HepG2 (cell line): ENCODE results near the gene FAM117A. TPM values are rescaled to one million over a fixed set of nuclear protein-coding genes. Genes with fewer than 3 reads are reported as not detected.
A peak's percentile ranks its signal among the peaks of the same experiment; 100 is the strongest.

Experiments
- ATF2 ChIP-seq: sonication (generic); formaldehyde crosslinking; IDR thresholded peaks from 2 replicates; pipeline ENCODE4 v1.4.0; 2020; ENCODE audit warnings: missing genetic modification reagents
- CAMTA2 ChIP-seq: sonication (generic); formaldehyde crosslinking; IDR thresholded peaks from 2 replicates; pipeline ENCODE4 v1.4.0; 2020; ENCODE audit warnings: mild to moderate bottlenecking, missing genetic modification reagents, borderline replicate concordance
- EHMT2 ChIP-seq: fragments of 200-600 bp; sonication (generic); IDR thresholded peaks from 2 replicates; pipeline ENCODE4 v1.7.0; 2017; ENCODE audit warnings: antibody characterized with exemption, low read depth, low read length, borderline replicate concordance
- HDAC1 ChIP-seq: sonication (generic); formaldehyde crosslinking; IDR thresholded peaks from 2 replicates; pipeline ENCODE4 v1.5.1; 2020; ENCODE audit warnings: mild to moderate bottlenecking, missing genetic modification reagents
- HIVEP1 ChIP-seq: sonication (generic); formaldehyde crosslinking; IDR thresholded peaks from 2 replicates; pipeline ENCODE4 v1.4.0; 2020; ENCODE audit warnings: mild to moderate bottlenecking, missing genetic modification reagents
- JUND ChIP-seq: sonication (generic); formaldehyde crosslinking; IDR thresholded peaks from 2 replicates; pipeline ENCODE4 v1.8.0; 2022; ENCODE audit warnings: mild to moderate bottlenecking, missing genetic modification reagents
- KDM3A ChIP-seq: IDR thresholded peaks from 2 replicates; pipeline ENCODE4 v1.6.1; 2018; ENCODE audit warnings: low read depth, missing compliant biosample characterization
- KLF13 ChIP-seq: sonication (generic); formaldehyde crosslinking; IDR thresholded peaks from 2 replicates; pipeline ENCODE4 v1.4.0; 2020; ENCODE audit warnings: mild to moderate bottlenecking, missing genetic modification reagents
- MTA3 ChIP-seq: sonication (generic); formaldehyde crosslinking; IDR thresholded peaks from 2 replicates; pipeline ENCODE4 v1.4.0; 2020; ENCODE audit warnings: missing genetic modification reagents
- PCBP1 ChIP-seq: fragments of 200-400 bp; formaldehyde crosslinking; IDR thresholded peaks from 2 replicates; pipeline ENCODE4 v1.6.1; 2017; ENCODE audit warnings: mild to moderate bottlenecking, low read depth, low read length, borderline replicate concordance
- PHF21A ChIP-seq: sonication (generic); formaldehyde crosslinking; IDR thresholded peaks from 2 replicates; pipeline ENCODE4 v1.5.0; 2020; ENCODE audit warnings: mild to moderate bottlenecking, missing genetic modification reagents
- RBM39 ChIP-seq: fragments of 200-400 bp; formaldehyde crosslinking; IDR thresholded peaks from one replicate; pipeline ENCODE4 v1.6.1; 2018; ENCODE audit warnings: antibody characterized with exemption, mild to moderate bottlenecking, low read depth, low read length; ENCODE audit not compliant: poor library complexity, severe bottlenecking
- SNAPC2 ChIP-seq: sonication (generic); formaldehyde crosslinking; IDR thresholded peaks from 2 replicates; pipeline ENCODE4 v1.8.1; 2022; ENCODE audit warnings: mild to moderate bottlenecking, missing genetic modification reagents
- ZBED4 ChIP-seq: sonication (generic); formaldehyde crosslinking; IDR thresholded peaks from 2 replicates; pipeline ENCODE4 v1.4.0; 2020; ENCODE audit warnings: missing genetic modification reagents, borderline replicate concordance
- ZMYM2 ChIP-seq: sonication (generic); formaldehyde crosslinking; IDR thresholded peaks from 2 replicates; pipeline ENCODE4 v1.8.0; 2022; ENCODE audit warnings: mild to moderate bottlenecking, missing genetic modification reagents
- ZNF121 ChIP-seq: sonication (generic); formaldehyde crosslinking; IDR thresholded peaks from 2 replicates; pipeline ENCODE4 v1.5.0; 2020; ENCODE audit warnings: mild to moderate bottlenecking, missing genetic modification reagents
- ZNF280B ChIP-seq: sonication (generic); formaldehyde crosslinking; IDR thresholded peaks from 2 replicates; pipeline ENCODE4 v1.5.0; 2020; ENCODE audit warnings: missing genetic modification reagents, mild to moderate bottlenecking, borderline replicate concordance
- ZNF280D ChIP-seq: sonication (generic); formaldehyde crosslinking; IDR thresholded peaks from 2 replicates; pipeline ENCODE4 v1.5.1; 2020; ENCODE audit warnings: mild to moderate bottlenecking, missing genetic modification reagents
- ZNF629 ChIP-seq: sonication (generic); formaldehyde crosslinking; conservative IDR thresholded peaks from 2 replicates; pipeline ENCODE4 v1.5.0; 2020; ENCODE audit warnings: missing genetic modification reagents
- polyA plus RNA-seq, 8 experiments: library from polyadenylated mRNA; depleted of rRNA in 3 of 8; stranded (reverse) in 7 of 8; unstranded in 1 of 8; fragments of >200 nt; fragmentation: Illumina TruSeq in 4 of 8; extraction: Trizol in 4 of 8; gene quantifications; 2 replicates each; pipeline versions ENCODE4 v1.2.1 to v1.2.3, GENCODE V29; 2011 to 2016; ENCODE audit warnings: low read depth in 4 of 8, missing spikeins in 1 of 8, mixed read lengths in 1 of 8; ENCODE audit not compliant: insufficient read depth in 1 of 8
- total RNA-seq, 5 experiments: library from RNA; depleted of rRNA; stranded (reverse); fragments of >200 nt; fragmentation: Illumina TruSeq; extraction: Trizol; gene quantifications; 2 replicates each; pipeline ENCODE4 v1.2.3, GENCODE V29; 2016; ENCODE audit warnings: low read depth in 1 of 5

FAM117A gene
- total and polyA plus RNA-seq, 2 of the 13 experiments (the other 11 are each of a cell fraction or from before 2014, with no cell fraction given): 12.1 to 19.8 TPM

GRCh38 chr17:49707608-49708514 is 56.1 kb downstream of the FAM117A start, which contains the start of gene SLC35B1 (continued):
- TF ChIP-seq SNAPC2 (CRISPR knock-in tag) (no peak; the same call in 1 of the 2 replicates), ZNF280D (CRISPR knock-in tag) (no peak), KDM3A (CRISPR knock-in tag) (peak; percentile 88), PCBP1 (peak; percentile 83), ATF2 (CRISPR knock-in tag) (peak; percentile 56), ZNF121 (CRISPR knock-in tag) (peak; percentile 42; the same call in 1 of the 2 replicates), ZBED4 (CRISPR knock-in tag) (no peak), KLF13 (CRISPR knock-in tag) (no peak; the same call in 1 of the 2 replicates), ZMYM2 (no peak), ZNF280B (CRISPR knock-in tag) (no peak), ZNF629 (no peak), CAMTA2 (CRISPR knock-in tag) (no peak), EHMT2 (no peak), HDAC1 (CRISPR knock-in tag) (peak; percentile 94), JUND (CRISPR knock-in tag) (no peak), MTA3 (no peak), RBM39 (peak; percentile 91), PHF21A (CRISPR knock-in tag) (peak; percentile 80), HIVEP1 (peak; percentile 75)
